NCI-H524 (cell line): ENCODE data around the gene HADHB.
A peak's percentile ranks its signal among the peaks of the same experiment; 100 is the strongest.
"Not testable (repeated sequence)": the region's sequence is repeated elsewhere in the genome, so short reads cannot be mapped to it uniquely, and the experiment has no call there.

Experiments
- DNase-seq, 2 experiments: peaks; one replicate each; lab custom pipeline; 2025; lab: John Stamatoyannopoulos, UW

HADHB gene

GRCh38 chr2:26297061-26297460, 52.3 kb downstream of the HADHB start:
- DNase-seq, result peak in 1 of 2 experiments; percentile 13

- no peak for DNase-seq
Measured at GRCh38 chr2:26298286-26298637, 53.5 kb downstream of the HADHB start.

- DNase-seq, result no peak
Measured at GRCh38 chr2:26298638-26299393, 54.1 kb downstream of the HADHB start.

GRCh38 chr2:26299471-26300101, 54.8 kb downstream of the HADHB start:
- DNase-seq, result no peak

DNA sequence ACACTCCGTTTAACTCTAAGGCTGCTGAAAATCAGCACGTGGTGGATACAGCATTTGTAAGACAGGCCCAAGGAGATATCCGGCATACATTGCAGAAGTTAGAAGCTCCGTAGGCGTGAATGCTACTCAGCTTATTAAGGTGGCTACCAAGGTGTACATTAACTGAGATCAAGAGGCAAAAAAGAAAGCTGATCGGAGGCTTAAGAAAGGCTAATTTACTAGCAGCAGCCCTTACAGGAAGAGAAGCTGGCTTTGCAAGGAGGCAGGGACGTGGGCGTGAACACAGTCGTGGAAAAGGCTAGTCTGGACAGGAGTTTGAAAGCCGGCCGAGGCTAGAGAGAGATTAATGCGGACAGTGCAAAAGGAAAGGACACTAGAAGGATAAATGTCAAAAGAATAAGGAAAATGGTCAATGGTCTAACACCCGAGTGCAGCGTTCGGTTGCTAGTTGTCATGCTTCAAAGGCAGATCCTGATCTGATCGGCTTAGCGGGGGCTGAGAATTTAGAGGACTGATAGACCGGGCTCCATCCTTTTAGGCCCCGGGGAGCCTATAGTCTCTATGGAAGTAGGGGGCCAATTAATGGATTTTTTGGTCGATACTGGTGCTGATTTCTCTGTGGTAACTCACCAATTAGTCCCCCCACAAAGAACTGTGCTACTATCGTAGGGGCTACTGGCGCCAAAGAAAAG, 55.6 kb downstream of the HADHB start:
- DNase-seq, result no peak

DNA sequence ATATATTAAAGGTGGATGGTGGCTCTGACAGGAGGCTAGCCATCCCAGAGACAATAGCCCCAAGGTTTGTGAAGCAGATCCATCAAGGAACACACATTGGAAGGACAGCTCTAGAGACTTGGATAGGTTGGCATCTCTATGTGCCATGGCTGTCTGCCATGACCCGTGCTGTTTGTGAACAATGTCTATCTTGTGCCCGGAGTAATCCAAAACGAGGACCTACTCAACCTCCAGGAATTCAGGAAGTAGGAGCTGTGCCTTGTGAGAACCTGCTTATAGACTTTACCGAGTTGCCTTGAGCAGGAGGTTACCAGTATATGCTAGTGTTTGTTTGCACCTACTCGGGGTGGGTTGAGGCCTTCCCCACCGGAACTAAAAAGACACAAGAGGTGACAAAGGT, 58.1 kb downstream of the HADHB start:
- no peak for DNase-seq

- DNase-seq, result not testable (repeated sequence)
Measured at GRCh38 chr2:26305094-26305493, 60.4 kb downstream of the HADHB start.

DNA sequence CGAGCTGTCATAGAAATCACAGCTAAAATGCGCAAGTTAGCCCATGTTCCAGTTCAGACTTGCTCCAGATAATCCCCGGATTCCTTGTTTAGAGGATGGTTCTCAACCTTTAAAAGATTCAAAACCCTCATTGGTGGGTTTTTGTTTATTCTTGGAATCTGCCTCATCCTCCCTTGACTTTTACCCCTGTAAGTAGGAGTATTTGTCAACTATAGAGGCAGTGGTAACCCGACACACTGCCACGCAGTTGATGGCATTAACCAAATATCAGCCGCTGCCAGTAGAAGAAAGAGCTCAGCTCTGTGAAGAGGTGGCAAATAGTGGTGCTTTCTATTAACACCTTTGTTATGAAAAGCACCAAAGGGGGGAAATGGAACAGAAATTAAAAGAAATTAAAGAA, 60.8 kb downstream of the HADHB start:
- no peak for DNase-seq

DNA sequence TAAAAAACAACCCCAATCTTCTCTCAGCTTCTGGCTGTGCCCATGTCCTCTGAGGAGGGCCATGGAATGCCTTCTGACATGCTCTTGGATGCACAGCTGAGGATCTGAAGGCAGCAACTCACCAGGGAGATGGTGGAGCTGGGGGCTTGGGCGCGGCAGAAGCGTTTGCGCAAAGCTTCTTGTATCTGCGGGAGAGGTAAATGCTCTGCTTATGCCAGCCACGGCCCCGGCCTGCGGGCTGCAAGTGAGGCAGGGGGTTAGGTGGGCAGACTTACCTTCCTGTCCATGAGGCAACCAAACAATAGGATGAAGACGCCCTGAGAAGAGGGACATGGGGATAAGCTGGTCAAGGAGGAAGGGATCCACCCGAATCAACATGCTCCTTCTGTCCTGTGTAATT, 65.2 kb downstream of the HADHB start:
- DNase-seq, result no peak

DNA sequence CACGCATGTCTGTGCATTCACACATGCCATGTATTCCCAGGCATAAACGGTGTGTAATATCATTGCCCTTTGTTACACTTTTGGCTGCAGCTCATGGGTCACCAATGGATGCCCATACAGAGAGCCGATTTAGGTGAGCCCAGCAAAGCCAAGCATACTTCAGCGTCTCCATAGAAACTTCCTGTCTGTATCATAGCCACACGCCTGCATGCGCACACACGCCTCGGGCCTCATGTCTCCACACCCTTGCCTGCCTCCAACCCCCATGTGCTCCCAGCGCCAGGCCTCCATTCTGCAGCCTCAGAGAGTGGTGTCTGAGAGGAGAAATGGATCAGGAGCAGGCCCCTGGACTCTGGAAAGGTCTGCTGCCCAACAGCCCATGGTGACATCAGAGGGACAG, 67.7 kb downstream of the HADHB start:
- no peak for DNase-seq

- DNase-seq, result no peak
Measured at GRCh38 chr2:26313446-26313845, 68.7 kb downstream of the HADHB start.

DNA sequence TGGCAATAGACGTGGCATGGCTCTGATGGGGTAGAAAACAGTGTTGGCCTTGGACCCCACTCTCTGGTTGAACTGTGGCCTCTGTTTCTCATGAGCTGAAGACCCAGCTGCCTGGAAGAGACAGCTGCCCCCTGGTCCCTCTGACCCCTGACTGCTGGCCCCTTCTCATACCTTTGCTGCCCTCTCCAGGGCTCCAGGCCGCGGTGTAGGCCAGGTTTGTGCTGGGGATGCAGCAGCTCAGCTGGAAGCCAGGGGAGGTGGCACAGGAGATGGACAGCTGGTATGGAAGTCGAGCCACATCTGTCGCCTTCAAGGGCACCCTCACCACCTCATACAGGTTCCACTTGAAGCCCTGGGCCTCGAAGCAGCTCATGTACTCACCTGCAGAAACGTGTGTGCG, 69.5 kb downstream of the HADHB start:
- DNase-seq, result peak; percentile 30 to 61

- DNase-seq, result peak; percentile 21 to 67
Measured at GRCh38 chr2:26316041-26316440, 71.3 kb downstream of the HADHB start.

DNA sequence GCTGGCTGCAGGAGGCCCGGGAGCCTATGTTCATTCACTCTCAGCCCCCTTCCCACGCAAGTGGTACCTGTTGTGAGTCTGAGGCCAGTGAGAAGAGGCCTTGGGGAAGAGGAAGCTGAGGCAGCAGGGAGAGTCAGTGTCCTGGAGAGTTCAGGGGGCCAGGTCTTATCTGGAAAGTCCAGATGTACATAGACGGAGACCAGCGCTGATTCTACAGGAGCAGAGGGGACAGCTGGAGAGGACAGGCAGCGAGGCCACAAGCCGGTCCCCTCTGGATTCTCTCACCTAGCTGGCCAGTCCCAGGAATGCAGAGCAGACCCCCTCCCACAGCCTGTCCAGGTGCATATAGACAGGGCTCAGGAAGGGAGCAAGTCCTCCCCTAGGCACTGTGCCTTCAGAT, 72.1 kb downstream of the HADHB start:
- DNase-seq, result no peak

- no peak for DNase-seq
Measured at GRCh38 chr2:26317377-26318105, 72.8 kb downstream of the HADHB start.

GRCh38 chr2:26318950-26319349, 74.2 kb downstream of the HADHB start:
- peak; percentile 15 to 54 for DNase-seq

GRCh38 chr2:26324479-26324878, 79.7 kb downstream of the HADHB start:
- not testable (repeated sequence) for DNase-seq

DNA sequence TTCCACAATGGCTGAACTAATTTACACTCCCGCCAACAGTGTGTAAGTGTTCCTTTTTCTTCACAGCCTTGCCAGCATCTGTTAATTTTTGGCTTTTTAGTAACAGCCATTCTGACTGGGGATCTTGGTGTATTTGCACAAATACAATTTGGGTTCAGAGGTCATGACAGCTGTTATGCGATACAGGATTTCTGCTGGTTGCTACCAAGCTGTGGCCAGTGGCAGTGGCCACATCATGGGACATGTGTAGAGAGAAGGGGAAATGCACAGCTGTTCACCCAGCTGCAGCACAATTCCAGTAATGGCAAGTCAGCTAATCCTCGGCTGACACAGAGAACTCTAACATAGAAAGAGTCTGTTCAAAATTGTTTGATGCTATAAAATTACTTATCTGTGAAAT, 80.2 kb downstream of the HADHB start:
- peak in 1 of 2 experiments; percentile 31 for DNase-seq

- DNase-seq, result no peak
Measured at GRCh38 chr2:26325851-26326250, 81.1 kb downstream of the HADHB start.

DNA sequence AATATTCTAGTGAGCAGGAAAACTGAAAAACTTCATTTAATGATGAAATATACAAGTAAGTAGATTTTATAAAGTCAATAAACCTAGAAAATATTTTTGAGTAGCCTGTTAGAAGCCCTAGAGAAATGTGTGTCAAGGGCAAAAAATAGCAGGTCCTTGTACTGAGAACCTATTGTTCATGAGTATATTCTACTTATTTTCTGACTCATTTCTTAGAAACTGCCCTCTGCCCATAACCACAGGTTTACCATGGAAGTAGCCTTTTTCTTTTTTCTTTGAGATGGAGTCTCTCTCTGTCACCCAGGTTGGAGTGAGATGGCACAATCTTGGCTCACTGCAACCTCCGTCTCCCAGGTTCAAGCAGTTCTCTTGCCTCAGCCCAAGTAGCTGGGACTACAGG, 81.8 kb downstream of the HADHB start:
- DNase-seq, result no peak

GRCh38 chr2:26327291-26328272, 82.8 kb downstream of the HADHB start:
- no peak for DNase-seq
